NCI-H510A treated with DMSO at 0.1 percent for 48 hours (cell line): ENCODE measurements around the gene PLK3.
"Not testable (repeated sequence)": the region's sequence is repeated elsewhere in the genome, so short reads cannot be mapped to it uniquely, and the experiment has no call there.

Experiments
- DNase-seq: peaks from one replicate; lab custom pipeline; 2025; lab: John Stamatoyannopoulos, UW

The PLK3 gene

DNA sequence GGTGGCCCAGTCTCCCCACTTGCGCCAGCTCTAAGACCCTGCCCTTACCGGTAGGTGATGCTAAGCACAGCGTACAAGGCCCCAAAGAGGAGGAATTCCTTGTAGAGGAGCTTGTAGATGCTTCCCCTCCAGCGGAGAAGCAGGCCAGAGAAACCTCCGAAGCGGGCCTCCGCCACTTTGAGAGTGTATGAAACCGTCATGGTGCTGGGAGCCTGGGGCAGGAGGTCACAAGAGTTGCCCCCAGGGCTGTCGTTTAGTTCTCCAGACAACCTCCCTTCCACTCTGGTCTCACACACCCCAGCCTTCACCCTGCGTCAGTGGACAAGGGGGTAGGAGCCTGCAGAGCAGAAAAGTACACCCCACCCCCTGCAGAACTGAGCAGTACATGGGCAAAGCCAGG lies 12.7 kb upstream of the PLK3 start:
- no peak for DNase-seq

DNA sequence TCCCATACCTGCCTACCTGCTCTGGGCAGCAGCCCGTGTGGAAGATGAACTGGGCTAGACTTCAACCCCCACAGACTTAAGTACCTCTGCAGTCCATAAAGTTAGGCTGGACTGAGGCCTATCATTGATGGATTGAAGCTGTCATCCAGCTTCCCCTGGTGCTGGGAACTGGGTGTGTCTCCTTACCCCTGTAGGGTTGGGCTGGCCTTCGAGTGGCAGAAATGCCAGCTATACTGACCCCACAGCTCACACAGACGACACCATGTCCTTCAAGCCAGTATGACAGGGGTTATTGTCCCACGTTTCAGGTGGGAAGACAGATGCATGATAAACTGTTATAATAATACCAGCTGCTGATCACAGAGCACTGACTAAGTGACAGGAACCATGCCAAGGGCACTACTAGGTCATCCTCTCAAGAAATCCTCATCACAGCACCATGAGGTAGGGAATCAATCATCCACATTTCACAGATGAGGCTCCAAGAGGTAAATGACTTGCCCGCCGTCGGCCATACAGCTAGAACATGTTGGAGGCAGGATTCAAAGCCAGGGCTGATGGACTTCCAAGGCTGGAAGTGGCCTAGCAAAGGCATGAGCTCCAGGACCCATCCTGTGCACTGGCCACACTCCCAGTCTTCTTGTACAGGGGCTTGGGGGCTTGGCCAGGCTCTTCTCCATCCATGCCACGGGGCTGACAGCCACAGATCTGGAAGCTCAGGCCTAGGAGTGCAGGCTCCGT lies 11.9 kb upstream of the PLK3 start, which contains the start of gene BEST4:
TSS of gene BEST4 (minus strand) at position 51 of the 741 bp plus-strand sequence. CDS start 465 bp downstream, outside the sequence.
- no peak for DNase-seq

DNA sequence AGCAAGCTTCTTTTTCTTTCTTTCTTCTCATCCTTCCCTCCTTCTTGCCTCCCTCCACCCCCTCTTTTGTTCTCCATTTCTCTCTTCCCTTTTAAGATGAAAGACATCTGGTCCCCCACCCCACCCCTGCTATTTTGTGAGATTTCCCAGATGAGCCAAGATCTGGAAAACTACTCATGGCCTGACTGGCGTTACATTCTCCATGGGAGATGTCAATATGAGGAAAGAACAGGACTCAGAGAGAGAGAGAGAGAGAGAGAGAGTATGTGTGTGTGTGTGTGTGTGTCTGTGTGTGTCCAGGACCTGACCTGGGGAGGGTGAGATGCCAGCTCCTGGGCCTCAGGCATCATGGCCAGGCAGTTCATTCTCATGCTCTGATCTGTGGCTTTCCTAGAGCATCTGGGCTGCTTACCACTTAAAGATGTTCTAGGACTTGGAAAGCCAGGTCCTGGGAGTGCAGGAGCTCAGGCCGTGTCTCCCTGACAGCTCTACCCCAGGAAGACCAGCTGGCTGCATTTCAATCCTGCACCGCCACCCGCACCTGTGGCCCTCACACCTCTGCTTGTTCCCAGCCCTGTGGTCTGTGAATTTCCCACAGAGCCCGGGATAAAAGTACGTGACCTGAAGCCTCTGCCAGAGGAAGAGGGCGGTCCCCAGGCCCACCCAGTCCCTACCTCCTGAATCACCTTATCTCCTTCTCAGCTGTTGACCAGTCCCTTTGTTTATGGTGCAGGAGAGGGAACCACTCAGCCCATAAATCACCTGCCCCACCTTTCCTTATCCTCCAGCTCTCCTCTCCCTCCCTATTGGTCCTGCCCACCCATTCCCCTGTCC lies 9.0 kb upstream of the PLK3 start:
- DNase-seq, result no peak

DNA sequence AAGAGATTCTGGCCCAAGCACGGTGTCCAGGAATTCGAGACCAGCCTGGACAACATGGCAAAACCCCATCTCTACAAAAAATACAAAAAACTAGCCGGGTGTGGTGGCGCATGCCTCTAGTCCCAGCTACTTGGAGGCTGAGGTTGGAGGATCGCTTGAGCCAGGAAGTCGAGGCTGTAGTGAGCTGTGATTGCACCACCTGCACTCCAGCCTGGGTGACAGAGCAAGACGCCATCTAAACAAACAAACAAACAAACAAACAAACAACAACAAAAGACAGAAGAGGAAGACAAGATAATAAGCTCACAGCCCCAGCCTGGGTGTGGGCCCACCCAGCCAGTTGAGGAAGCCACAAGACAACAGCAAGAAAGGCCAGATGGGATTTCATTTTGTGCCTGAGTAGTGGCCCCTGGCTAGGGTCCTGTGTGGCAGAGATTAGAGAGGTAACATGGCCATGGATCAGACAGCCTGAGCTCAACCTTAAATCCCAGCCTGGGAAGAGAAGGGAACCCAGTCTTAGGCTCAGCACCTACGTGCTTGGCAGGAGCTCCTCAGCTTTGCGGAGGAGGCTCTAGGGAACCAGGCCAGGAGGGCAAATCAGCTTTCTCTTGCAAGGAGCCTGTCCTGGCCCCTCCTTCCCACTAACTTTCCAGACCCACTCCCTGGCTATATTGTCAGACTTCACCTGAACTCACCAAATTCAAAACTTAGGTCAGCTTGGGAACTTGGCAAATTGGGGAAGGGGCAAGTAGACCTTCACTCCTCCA lies 7.3 kb upstream of the PLK3 start:
- DNase-seq, result no peak

DNA sequence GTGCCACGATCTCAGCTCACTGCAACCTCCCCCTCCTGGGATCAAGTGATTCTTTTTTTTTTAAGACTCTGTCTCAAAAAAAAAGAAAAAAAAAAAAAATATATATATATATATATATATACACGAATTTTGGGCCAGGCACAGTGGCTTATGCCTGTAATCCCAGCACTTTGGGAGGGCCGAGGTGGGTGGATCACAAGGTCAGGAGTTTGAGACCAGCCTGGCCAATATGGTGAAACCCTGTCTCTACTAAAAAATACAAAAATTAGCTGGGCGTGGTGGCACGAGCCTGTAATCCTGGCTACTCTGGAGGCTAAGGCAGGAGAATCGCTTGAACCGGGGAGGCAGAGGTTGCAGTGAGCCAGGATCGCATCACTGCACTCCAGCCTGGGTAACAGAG lies 2.3 kb upstream of the PLK3 start:
- not testable (repeated sequence) for DNase-seq

DNA sequence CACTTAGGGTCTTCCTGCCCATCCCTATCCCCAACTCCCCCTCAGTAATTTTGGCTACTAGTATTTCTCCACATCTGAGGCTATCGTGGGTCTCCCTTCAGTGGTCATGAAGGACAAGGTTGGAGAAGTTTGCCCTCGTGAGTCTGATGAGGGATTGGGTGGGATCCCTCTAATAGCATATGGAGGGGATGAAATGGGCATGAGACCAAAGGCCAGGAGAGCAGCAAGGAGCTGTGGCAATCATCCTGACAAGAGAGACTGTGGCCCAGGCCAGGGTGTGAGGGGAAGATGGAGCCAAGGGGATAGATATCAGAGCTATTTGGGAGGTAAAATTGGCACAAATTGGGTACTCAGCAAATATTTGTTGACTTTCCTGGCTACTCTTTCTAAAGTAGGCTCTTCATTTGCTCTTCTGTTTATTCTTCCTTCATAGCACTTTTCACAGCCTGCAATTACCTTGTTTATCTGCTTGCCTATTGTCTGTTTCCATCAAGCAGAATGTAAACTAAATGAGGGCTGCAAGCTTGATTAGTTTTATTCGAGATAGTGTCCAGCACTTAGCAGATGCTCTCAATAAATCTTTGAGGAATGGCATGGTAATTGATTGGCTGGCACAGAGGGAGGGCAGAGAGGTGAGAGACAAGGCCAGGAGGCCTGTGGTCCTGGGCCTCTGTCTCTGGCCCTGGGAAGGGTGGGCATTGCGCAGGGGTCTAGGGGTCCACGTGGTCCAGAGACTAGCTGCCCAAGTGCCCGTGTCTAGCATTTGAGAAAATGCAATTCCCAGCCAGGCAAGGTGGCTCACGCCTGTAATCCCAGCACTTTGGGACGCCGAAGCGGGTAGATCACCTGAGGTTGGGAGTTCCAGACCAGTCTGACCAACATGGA lies 1.5 kb upstream of the PLK3 start:
- DNase-seq, result peak; percentile 62

DNA sequence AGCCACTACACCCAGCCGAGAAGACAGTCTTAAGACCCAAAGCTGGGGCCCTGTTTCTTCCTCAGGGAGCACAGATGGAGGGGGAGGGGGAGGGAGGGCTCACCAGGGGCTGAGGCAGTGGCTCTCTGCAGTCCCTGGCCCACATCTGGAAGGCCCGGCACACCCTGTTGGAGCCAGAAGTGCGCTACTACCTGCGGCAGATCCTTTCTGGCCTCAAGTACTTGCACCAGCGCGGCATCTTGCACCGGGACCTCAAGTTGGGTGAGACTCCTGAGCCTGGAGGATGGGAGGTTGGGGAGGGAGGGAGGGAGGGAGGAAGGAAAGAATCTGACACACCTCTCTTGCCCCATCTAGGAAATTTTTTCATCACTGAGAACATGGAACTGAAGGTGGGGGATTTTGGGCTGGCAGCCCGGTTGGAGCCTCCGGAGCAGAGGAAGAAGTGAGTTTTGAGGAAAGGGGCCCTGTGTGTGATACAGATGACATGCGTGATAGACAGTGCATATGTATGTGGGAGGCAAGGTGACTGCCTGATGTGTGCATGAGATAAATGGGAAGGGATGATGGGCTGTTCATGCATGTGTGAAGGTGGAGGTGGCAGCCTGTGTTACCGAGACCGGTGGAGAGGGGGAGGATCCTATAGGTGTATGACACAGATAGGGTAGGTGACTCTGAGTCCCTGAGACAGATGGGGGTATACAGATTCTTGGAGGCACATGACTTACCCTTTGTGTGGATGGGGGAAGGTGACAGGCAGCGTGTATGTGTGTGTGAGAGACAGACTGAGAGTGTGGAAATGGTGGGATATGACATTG lies 1.5 kb downstream of the PLK3 start:
- no peak for DNase-seq

DNA sequence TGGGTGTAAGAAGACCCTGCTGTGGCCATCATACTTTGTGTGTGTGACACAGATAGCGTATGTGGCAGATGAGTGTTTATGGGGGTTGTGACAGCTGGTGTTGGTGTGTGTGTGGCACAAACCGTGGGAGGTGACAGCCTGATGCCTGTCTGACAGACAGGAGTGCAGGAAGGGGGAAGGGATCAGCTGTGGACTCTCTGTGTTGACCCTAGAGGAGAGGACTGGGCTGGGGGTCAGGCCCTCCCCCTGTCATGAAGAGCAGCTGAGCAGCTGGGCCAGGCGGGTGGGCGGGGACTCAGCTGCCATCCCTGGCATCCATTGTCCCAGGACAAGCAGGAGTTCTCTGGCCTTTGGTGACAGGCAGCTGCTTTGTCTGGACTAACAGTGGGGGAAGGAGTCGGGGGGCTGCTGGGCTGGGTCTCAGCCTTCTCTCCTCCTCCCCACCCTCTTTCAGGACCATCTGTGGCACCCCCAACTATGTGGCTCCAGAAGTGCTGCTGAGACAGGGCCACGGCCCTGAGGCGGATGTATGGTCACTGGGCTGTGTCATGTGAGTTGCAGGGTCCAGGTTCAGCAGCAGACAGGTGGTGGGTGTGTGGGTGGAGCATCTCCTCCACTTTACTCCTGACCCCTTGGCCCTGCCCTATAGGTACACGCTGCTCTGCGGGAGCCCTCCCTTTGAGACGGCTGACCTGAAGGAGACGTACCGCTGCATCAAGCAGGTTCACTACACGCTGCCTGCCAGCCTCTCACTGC lies 2.3 kb downstream of the PLK3 start:
- DNase-seq, result no peak

DNA sequence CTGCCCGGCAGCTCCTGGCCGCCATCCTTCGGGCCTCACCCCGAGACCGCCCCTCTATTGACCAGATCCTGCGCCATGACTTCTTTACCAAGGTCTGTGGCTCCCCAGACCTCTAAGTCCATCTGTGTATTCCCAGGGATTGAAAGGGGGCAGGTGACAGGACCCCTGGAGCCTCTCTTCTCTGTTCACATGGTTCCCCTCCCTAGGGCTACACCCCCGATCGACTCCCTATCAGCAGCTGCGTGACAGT lies 2.8 kb downstream of the PLK3 start:
- no peak for DNase-seq

DNA sequence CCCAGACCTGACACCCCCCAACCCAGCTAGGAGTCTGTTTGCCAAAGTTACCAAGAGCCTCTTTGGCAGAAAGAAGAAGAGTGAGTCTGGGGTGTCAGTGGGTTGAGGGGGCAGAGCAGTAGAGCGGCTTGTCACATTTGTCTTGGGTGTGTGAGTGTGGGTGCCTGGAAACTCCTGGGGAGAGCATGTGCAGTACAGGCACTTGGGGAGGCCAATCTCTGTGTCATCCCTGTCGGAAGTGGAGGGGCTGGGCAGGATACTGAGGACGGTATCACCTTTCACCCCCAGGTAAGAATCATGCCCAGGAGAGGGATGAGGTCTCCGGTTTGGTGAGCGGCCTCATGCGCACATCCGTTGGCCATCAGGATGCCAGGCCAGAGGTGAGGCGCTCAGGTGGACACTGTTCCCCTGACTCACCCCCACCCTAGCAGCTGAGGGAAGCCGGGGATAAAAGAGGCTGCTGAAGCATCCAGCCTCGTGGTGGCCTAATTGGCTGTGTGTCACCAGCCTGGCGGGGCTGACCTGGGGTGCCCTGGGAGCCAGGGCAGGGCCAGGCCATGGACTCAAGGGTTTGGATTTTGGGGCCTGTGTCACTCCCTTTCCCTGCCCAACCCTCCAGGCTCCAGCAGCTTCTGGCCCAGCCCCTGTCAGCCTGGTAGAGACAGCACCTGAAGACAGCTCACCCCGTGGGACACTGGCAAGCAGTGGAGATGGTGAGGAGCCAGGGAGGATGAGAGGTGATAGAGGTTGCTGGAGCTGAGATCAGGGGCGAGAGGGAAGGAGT lies 3.3 kb downstream of the PLK3 start:
- DNase-seq, result no peak

DNA sequence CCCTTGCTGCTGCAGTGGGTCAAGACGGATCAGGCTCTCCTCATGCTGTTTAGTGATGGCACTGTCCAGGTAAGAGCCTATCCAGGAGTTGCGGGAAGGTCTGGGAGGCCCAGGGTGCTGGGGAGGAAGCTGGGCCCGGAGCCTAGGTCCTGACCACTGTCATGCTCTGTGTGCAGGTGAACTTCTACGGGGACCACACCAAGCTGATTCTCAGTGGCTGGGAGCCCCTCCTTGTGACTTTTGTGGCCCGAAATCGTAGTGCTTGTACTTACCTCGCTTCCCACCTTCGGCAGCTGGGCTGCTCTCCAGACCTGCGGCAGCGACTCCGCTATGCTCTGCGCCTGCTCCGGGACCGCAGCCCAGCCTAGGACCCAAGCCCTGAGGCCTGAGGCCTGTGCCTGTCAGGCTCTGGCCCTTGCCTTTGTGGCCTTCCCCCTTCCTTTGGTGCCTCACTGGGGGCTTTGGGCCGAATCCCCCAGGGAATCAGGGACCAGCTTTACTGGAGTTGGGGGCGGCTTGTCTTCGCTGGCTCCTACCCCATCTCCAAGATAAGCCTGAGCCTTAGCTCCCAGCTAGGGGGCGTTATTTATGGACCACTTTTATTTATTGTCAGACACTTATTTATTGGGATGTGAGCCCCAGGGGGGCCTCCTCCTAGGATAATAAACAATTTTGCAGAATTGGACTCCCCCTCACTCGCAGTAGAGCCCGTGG lies 5.3 kb downstream of the PLK3 start:
- DNase-seq, result no peak

DNA sequence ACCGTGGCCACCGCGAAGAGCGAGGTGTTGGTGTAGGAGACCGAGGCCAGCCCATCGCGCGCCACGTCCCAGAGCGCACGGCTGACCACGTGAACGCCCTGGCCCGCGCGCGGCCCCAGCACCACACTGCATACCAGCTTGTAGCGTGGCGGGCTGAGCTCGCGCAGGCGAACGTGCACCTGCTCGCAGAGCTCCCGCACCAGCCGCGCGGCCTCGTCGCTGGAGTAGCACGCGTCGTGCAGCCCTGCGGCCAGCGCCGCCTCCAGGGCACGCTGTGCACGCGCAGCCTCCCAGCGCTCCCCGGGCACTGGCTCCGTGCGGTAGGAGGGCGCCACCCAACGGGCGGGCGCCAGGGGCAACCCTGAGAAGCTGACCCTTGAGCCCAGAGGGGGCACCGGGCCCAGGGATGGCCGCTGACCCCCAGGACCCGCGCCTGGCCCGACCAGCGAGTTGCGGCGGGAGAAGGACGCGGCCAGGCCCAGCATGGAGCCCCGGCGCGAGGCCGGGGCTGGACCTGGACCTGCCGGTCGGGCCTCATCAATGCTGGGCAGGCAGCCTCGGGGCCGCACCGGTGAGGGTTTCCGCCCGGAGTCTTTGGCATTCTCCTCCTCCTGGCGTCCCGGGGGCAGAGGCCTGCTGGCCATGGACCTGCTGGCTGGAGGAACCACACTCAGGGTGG lies 6.0 kb downstream of the PLK3 start:
- DNase-seq, result no peak

DNA sequence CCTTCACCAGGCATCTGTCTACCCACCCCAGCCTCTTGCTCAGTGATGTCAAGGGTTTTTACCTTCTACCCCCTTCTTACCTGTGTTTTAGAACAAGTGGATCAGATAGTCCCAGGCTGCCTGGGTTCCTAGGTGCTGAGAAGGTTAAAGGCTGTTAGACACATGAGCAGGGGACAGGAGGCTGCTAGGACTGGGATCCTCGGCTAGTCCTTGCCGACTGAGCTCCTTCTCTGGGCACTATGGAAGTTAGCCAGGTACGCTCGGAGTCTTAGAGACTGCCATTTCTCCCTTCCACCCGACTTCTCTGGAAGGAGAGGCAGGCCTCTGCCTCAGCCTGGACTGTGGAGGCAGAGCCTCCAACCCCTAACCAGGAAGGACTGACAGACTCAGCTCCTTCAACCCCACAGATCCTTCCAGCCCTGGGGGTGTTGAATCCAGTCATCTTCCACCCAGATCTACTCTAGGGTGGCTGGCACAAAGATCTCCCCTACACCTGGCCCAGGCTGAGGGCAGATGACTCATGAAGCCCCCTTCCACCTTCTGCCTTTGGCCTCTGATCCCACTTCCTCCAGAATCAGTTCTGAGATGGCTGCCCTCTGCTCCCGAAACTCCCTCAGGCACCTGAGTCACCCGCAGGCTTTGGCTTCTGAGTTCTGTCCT lies 6.7 kb downstream of the PLK3 start, which contains the start of gene DYNLT4:
TSS of gene DYNLT4 (minus strand) at position 648 of the 660 bp plus-strand sequence. CDS start 683 bp downstream, outside the sequence.
- no peak for DNase-seq

DNA sequence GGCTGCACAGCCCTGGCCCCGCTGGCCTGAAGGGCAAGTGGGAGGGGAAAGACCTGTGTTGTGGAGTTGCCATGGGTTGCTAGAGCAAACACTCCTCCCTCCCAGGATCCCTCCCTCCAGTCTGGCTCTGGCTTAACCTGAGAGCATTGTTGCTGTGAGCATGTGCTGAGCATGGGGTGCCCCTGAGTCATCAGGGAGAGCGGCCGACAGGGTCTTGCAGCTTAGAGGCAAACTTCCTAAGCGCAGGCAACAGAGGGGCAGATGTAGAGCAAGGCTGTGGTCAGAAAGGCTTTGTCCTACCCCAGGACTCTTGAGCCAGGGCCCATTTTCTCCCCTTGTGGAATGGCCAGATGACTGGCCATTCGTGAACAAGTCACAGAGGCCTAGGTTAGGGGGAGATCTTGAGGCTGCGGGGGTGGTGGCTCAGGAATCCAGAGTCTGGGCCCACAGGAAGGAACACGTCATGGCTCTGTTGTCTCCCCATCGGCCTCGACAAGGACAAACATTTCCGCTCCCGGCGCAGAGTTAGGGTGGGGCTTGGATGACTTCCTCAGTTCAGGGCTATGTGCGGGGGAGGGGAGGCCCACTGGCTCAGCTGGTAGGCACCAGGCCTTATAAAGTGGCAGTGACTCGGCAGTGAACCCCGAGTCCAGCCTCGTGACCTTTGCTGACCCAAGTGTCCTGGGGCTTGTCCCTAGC lies 7.3 kb downstream of the PLK3 start:
- DNase-seq, result peak; percentile 90

DNA sequence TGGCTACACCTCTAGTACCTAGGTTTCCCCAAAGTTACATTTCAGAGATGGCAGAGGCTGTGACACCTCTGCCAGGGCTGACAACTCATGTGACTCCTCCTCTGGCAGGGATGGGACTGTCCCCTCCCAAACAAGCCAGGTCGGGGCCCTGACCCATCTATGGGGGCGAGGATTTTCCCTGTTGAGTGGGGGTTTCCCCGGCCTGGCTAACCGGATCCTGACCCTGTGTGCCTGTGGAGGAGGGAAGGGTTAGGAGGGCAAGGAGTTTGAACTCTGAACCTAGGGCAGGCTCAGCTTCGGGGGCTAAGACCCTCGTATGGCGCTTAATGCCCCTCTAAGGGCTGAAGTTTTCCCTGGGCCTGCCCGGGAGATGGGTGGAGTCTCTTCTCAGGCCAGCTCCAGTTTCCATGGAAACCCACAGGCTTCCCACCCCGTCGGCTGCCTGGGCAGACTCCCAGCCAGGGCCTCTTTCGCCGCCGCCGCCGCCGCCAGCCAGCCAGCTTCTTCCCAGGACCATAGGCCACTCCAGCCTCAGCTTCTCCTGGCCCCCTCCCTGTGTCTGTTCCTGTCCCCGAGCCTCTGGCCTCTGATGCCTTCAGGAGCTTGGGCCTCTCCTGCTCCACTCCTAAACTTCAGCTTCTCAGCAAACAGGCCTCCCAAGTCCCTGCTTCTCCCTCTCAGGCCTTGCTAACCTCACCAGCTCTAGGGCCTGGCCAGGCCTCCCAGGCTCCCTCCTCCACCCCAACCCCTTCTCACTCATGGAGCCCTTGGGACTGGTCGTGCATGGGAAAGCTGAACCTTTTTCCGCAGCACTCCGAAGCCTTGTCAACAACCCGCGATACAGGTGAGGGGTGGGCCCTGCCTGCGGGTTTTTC lies 8.1 kb downstream of the PLK3 start, which contains the start of gene BTBD19:
TSS of gene BTBD19 (plus strand) at position 461 of the 875 bp plus-strand sequence. CDS start at position 759, 298 bp downstream.
- DNase-seq, result no peak
